Measurements from ENCODE around the gene TPR. TPM values are rescaled to one million over a fixed set of nuclear protein-coding genes. Genes with fewer than 3 reads are reported as not detected.

Gene TPR
- total RNA-seq, 4 donors from 2014 or later, result 57.5 to 99.7 (median 81.0) TPM

GRCh38 chr1:186275822-186276221 is 99.2 kb downstream of the TPR start:
- in situ Hi-C loops (cut with MboI; ENCODE audit: low pct_ligation_motif_present in 1 of 4, low pct_unique_long_range_greater_than_20kb in 1 of 4, low sequenced_read_pairs in 3 of 4) (no loop called here), intact Hi-C loops (cut with DNase I; ENCODE audit: low total_unique reads) (no loop called here)
- Histone ChIP-seq H3K4me3 (no peak overlapping the region), H3K9me3 (no peaks in the 10 kb centered on the region), H3K27me3 (no peaks in the 10 kb centered on the region), H3K36me3 (no peaks in the 10 kb centered on the region), H3K27ac (no peak overlapping the region), H3K4me1 (no peaks in the 10 kb centered on the region)
- TF ChIP-seq EP300 (IDR thresholded peaks at IDR 0.05; ENCODE audit: low read depth) (no peak), CTCF (IDR thresholded peaks at IDR 0.05) (no peak), POLR2AphosphoS5 (IDR thresholded peaks at IDR 0.05) (no peak), POLR2A (IDR thresholded peaks at IDR 0.05) (no peak)
- no peak for DNase-seq
- WGBS, 2 donors (ENCODE audit: low coverage in 1 of 2), result 77 to 80% methylated on average over 1 to 2 of the region's 2 CpGs

GRCh38 chr1:186272486-186272885 is 102.6 kb downstream of the TPR start:
- Histone ChIP-seq H3K36me3 (no peaks in the 10 kb centered on the region), H3K27me3 (no peaks in the 10 kb centered on the region), H3K4me3 (no peak overlapping the region), H3K9me3 (no peaks in the 10 kb centered on the region), H3K4me1 (no peaks in the 10 kb centered on the region), H3K27ac (no peak overlapping the region)
- DNase-seq, result no peak
- WGBS, 2 donors (ENCODE audit: low coverage in 1 of 2), result 18 to 39% methylated on average over 1 of the region's 1 CpG
- intact Hi-C loops (cut with DNase I; ENCODE audit: low total_unique reads) (loop anchor here (5.0 kb wide), 1 partner anchor 1595 kb away; no protein-coding TSS in a partner anchor), in situ Hi-C loops (cut with MboI; ENCODE audit: low pct_ligation_motif_present in 1 of 4, low pct_unique_long_range_greater_than_20kb in 1 of 4, low sequenced_read_pairs in 3 of 4) (no loop called here)
- no peak for TF ChIP-seq CTCF (IDR thresholded peaks at IDR 0.05)
- TF ChIP-seq POLR2A (IDR thresholded peaks at IDR 0.05), result no peak
- no peak for TF ChIP-seq POLR2AphosphoS5 (IDR thresholded peaks at IDR 0.05)
- TF ChIP-seq EP300 (IDR thresholded peaks at IDR 0.05; ENCODE audit: low read depth), result no peak

GRCh38 chr1:186271032-186271431 is 104.0 kb downstream of the TPR start:
- Histone ChIP-seq H3K36me3 (no peaks in the 10 kb centered on the region), H3K9me3 (no peaks in the 10 kb centered on the region), H3K4me1 (no peaks in the 10 kb centered on the region), H3K27me3 (no peaks in the 10 kb centered on the region), H3K4me3 (no peak overlapping the region), H3K27ac (no peak overlapping the region)
- no peak for DNase-seq
- intact Hi-C loops (cut with DNase I; ENCODE audit: low total_unique reads), result loop anchor here (5.0 kb wide), 1 partner anchor 1596 kb away; no protein-coding TSS in a partner anchor
- 85 to 87% methylated on average over 5 to 6 of the region's 6 CpGs for WGBS, 2 donors (ENCODE audit: low coverage in 1 of 2)
- TF ChIP-seq POLR2A (IDR thresholded peaks at IDR 0.05), result no peak
- TF ChIP-seq POLR2AphosphoS5 (IDR thresholded peaks at IDR 0.05), result no peak
- TF ChIP-seq EP300 (IDR thresholded peaks at IDR 0.05; ENCODE audit: low read depth), result no peak
- TF ChIP-seq CTCF (IDR thresholded peaks at IDR 0.05), result no peak
- in situ Hi-C loops (cut with MboI; ENCODE audit: low pct_ligation_motif_present in 1 of 4, low pct_unique_long_range_greater_than_20kb in 1 of 4, low sequenced_read_pairs in 3 of 4), result no loop called here

Other genes starting within 250 kb of the TPR start
- gene PRG4, start 79.0 kb downstream of the TPR start, total RNA-seq, result under 1 TPM in 3 of 4 donors, not detected in 1; 0.27 to 0.48 (median 0.37) TPM
- gene ODR4, start 585 bp upstream of the TPR start, total RNA-seq, result 10 to 100 TPM in 2 of 4 donors, 1 to 10 TPM in 2; 7.0 to 22.1 (median 14.7) TPM
- not detected for gene PDC, start 85.9 kb upstream of the TPR start, total RNA-seq